IPS DF 6.9 (cell line): ENCODE data around the gene SCN11A.

Experiments used
- DNase-seq: peaks from one replicate; pipeline ENCODE4 v3.0.0-alpha.2; 2013; ENCODE audit warnings: low read depth, low spot score
- H3K27ac ChIP-seq: one replicate; pipeline ENCODE4 v1.5.1; 2013; ENCODE audit warnings: low read length, control low read depth
- H3K27me3 ChIP-seq: 2 replicates; pipeline ENCODE4 v1.6.1; 2013; ENCODE audit warnings: mild to moderate bottlenecking, low read length; ENCODE audit not compliant: control insufficient read depth, insufficient read depth
- H3K36me3 ChIP-seq: 2 replicates; pipeline ENCODE4 v1.6.1; 2013; ENCODE audit warnings: low read length; ENCODE audit not compliant: control insufficient read depth, insufficient read depth
- H3K4me1 ChIP-seq: 2 replicates; pipeline ENCODE4 v1.6.1; 2013; ENCODE audit warnings: low read length; ENCODE audit not compliant: control insufficient read depth, insufficient read depth
- H3K4me3 ChIP-seq: 2 replicates; pipeline ENCODE4 v1.5.1; 2013; ENCODE audit warnings: mild to moderate bottlenecking, low read length
- H3K9me3 ChIP-seq: 2 replicates; pipeline ENCODE4 v1.6.1; 2013; ENCODE audit warnings: low read length, inconsistent platforms; ENCODE audit not compliant: control insufficient read depth, insufficient read depth
- WGBS: extraction: QIAGEN DNeasy Blood & Tissue Kit; methylation state at CpG from one replicate; pipeline ENCODE4 v1.1.7; 2013; ENCODE audit warnings: mixed read lengths, missing lambda C conversion rate; ENCODE audit not compliant: insufficient read length, insufficient coverage; 5-methylcytosine and 5-hydroxymethylcytosine counted together

SCN11A gene

GRCh38 chr3:39094851-39095677 lies 43.3 kb upstream of the SCN11A start:
- no peaks in the 10 kb centered on the region for H3K4me1 ChIP-seq
- no peaks in the 10 kb centered on the region for H3K27me3 ChIP-seq
- H3K27ac ChIP-seq: no peak overlapping the region
- no peak for DNase-seq
- no CpG with 5 or more reads among the region's 7 CpGs for whole genome bisulfite sequencing
- H3K36me3 ChIP-seq: peaks cover 25% of the 10 kb centered on the region; the same call in 1 of the 2 replicates
- no peak overlapping the region for H3K4me3 ChIP-seq
- no peaks in the 10 kb centered on the region for H3K9me3 ChIP-seq

- H3K36me3 ChIP-seq: peaks cover 28% of the 10 kb centered on the region; the same call in 1 of the 2 replicates
- no peak overlapping the region for H3K27ac ChIP-seq
- no peak overlapping the region for H3K4me3 ChIP-seq
- H3K4me1 ChIP-seq: no peaks in the 10 kb centered on the region
- DNase-seq: no peak
- WGBS: no CpG with 5 or more reads among the region's 2 CpGs
- no peaks in the 10 kb centered on the region for H3K9me3 ChIP-seq
- H3K27me3 ChIP-seq: no peaks in the 10 kb centered on the region
Measured at GRCh38 chr3:39090922-39091321, 39.2 kb upstream of the SCN11A start.

GRCh38 chr3:39088889-39089288 lies 37.1 kb upstream of the SCN11A start:
- H3K27ac ChIP-seq: no peak overlapping the region
- H3K9me3 ChIP-seq: no peaks in the 10 kb centered on the region
- H3K4me1 ChIP-seq: no peaks in the 10 kb centered on the region
- no peak overlapping the region for H3K4me3 ChIP-seq
- whole genome bisulfite sequencing: no CpG with 5 or more reads among the region's 3 CpGs
- no peak for DNase-seq
- H3K36me3 ChIP-seq: peaks cover 18% of the 10 kb centered on the region; the same call in 1 of the 2 replicates
- H3K27me3 ChIP-seq: no peaks in the 10 kb centered on the region

DNA sequence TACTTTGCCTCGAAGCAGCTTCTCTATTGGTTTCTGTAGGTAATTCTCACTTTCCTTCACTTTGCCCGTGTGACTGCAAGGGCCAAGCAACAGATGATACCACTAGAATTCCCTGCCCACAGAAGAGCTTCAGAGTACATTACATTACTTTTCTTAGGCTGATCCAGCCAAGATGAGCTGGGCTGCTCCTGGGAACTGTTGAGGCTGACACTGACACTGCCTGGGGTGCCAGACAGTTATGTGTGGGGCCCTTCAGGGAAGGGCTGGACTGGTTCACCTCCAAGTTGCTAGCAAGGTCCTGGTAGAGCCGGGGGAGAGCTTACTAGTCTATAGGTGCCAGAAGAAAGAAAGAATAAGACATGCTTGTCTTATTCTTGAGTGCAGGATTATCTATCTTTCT lies 36.7 kb upstream of the SCN11A start:
- Histone ChIP-seq H3K27ac (no peak overlapping the region), H3K36me3 (peaks cover 18% of the 10 kb centered on the region; the same call in 1 of the 2 replicates), H3K4me3 (no peak overlapping the region), H3K9me3 (no peaks in the 10 kb centered on the region), H3K4me1 (no peaks in the 10 kb centered on the region), H3K27me3 (no peaks in the 10 kb centered on the region)
- WGBS: no CpG with 5 or more reads among the region's 3 CpGs
- DNase-seq: no peak

DNA sequence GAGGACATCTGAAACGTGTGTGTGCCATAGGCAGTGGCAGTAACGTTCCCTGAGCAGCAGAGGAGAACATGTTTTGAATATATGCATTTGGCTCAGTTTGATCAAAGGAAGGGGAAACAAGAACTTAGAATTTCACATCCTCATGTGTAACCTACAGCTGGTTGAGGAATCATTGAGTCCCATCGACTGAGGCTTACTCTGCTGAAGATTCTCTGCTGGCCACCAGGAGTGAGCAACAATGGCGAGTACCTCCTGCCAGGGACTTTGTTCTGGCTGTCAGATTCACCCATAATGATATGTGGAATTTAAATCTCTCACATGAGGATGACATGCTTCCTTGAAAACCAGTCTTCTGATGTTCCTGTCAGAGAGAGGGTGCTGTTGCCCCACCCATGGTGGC lies 34.4 kb upstream of the SCN11A start:
- Histone ChIP-seq H3K27me3 (no peaks in the 10 kb centered on the region), H3K36me3 (peaks cover 13% of the 10 kb centered on the region; the same call in 1 of the 2 replicates), H3K4me3 (no peak overlapping the region), H3K9me3 (no peaks in the 10 kb centered on the region), H3K27ac (no peak overlapping the region), H3K4me1 (no peaks in the 10 kb centered on the region)
- no peak for DNase-seq
- no CpG with 5 or more reads among the region's 4 CpGs for WGBS

DNA sequence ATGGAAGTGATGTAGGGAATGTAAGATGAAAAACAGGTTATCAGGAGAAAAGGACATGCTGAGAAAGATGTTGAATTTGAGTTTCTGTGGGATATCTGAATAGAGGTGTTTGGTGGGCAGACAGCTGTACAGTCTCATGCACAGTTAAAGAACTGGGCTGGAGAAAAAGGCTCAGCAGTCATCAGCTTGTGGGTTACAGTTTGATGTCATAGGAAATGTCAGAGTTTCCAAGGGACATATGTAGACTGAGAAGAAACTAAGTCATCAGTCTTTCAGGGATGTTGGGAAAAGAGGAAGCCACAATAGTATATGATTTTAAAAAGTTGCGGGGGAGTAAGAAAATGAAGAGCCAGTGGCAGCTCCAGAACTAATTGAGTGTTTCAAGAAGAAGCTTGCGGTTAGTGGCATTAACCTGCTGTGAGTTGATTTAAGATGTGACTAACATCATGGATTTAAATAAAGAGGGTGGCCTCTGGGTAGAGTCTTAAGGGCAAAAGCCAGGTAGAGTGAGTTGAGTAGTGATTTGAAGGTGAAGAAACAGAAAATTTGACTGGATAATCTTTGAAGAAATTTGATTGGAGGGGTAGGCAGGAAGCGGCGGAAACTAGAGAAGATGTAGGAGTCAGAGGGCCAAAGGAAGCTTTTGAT lies 31.0 kb upstream of the SCN11A start:
- WGBS: no CpG with 5 or more reads among the region's 4 CpGs
- H3K4me3 ChIP-seq: no peak overlapping the region
- H3K4me1 ChIP-seq: no peaks in the 10 kb centered on the region

DNA sequence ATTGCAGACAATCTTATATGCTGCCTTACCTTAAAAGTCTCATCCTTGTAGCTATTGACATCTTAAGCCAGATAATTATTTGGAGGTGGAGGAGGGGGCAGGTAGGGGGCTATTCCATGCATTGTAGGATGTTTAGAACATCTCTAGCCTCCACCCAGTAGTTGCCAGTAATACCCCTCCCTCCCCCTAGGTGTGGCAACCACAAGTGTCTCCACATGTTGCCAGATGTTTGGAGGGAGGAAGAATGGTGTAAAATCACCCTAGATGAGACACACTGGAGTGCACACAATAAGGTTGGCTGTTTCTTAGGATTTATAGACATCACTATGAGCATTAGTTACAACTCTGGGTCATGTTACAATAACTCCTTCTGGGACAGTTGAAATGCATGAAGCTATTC lies 28.3 kb upstream of the SCN11A start:
- Histone ChIP-seq H3K27me3 (no peaks in the 10 kb centered on the region), H3K4me3 (no peak overlapping the region), H3K9me3 (no peaks in the 10 kb centered on the region), H3K4me1 (no peaks in the 10 kb centered on the region), H3K27ac (no peak overlapping the region), H3K36me3 (peaks cover 7% of the 10 kb centered on the region; the same call in 1 of the 2 replicates)
- no peak for DNase-seq

More for the DNA sequence above, 31.0 kb upstream of the SCN11A start:
- H3K27ac ChIP-seq: no peak overlapping the region
- H3K27me3 ChIP-seq: no peaks in the 10 kb centered on the region
- no peak for DNase-seq
- H3K36me3 ChIP-seq: peaks cover 13% of the 10 kb centered on the region; the same call in 1 of the 2 replicates
- H3K9me3 ChIP-seq: no peaks in the 10 kb centered on the region

DNA sequence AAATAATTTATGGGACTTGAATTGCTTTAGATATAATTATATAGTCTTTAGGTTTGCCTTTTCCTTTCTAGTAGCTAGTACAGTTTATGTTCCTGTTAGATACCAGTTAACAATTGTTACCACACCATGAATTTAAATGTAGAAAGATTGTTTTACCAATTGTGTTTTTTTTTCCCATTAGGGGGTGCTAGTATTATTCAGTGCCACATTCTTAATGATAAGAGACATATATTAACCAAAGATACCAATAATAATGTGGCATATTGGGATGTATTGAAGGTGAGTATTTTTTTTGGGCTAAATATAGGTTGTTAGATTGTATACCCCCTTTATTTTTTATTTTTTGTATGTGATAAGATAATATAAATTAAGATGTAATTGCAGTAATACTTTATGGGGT lies 27.8 kb upstream of the SCN11A start:
- Histone ChIP-seq H3K9me3 (no peaks in the 10 kb centered on the region), H3K27ac (no peak overlapping the region), H3K36me3 (peaks cover 9% of the 10 kb centered on the region; the same call in 1 of the 2 replicates), H3K4me3 (no peak overlapping the region), H3K4me1 (no peaks in the 10 kb centered on the region), H3K27me3 (no peaks in the 10 kb centered on the region)
- no peak for DNase-seq

GRCh38 chr3:39075910-39076309 lies 24.2 kb upstream of the SCN11A start:
- no peak for DNase-seq
- no CpG with 5 or more reads among the region's 10 CpGs for WGBS
- no peaks in the 10 kb centered on the region for H3K9me3 ChIP-seq
- H3K36me3 ChIP-seq: peaks cover 11% of the 10 kb centered on the region; the same call in 1 of the 2 replicates
- no peak overlapping the region for H3K4me3 ChIP-seq
- no peak overlapping the region for H3K27ac ChIP-seq
- no peaks in the 10 kb centered on the region for H3K27me3 ChIP-seq
- H3K4me1 ChIP-seq: no peaks in the 10 kb centered on the region

GRCh38 chr3:39068556-39068955 lies 16.8 kb upstream of the SCN11A start:
- Histone ChIP-seq H3K4me3 (no peak overlapping the region), H3K4me1 (no peaks in the 10 kb centered on the region), H3K27me3 (no peaks in the 10 kb centered on the region), H3K36me3 (no peaks in the 10 kb centered on the region), H3K9me3 (no peaks in the 10 kb centered on the region), H3K27ac (no peak overlapping the region)
- no CpG with 5 or more reads among the region's 3 CpGs for WGBS
- no peak for DNase-seq
